NCI-H2171 treated with DMSO at 0.1 percent for 48 hours (cell line): ENCODE data around the gene UBN1.

Experiments used
- DNase-seq: peaks from one replicate; lab custom pipeline; 2025; lab: John Stamatoyannopoulos, UW

The UBN1 gene

GRCh38 chr16:4814542-4815173 lies 32.6 kb upstream of the UBN1 start:
- no peak for DNase-seq

GRCh38 chr16:4820652-4821051 lies 26.6 kb upstream of the UBN1 start:
- no peak for DNase-seq

- DNase-seq, result no peak
Observed at GRCh38 chr16:4825196-4825595, 22.1 kb upstream of the UBN1 start.

- DNase-seq, result no peak
Observed at GRCh38 chr16:4826526-4826925, 20.8 kb upstream of the UBN1 start.

GRCh38 chr16:4826980-4827379 lies 20.3 kb upstream of the UBN1 start:
- DNase-seq, result no peak

- DNase-seq, result no peak
Observed at GRCh38 chr16:4828567-4829321, 18.5 kb upstream of the UBN1 start.

GRCh38 chr16:4830408-4830807 lies 16.9 kb upstream of the UBN1 start:
- no peak for DNase-seq

GRCh38 chr16:4831616-4832015 lies 15.7 kb upstream of the UBN1 start:
- DNase-seq, result no peak

GRCh38 chr16:4832698-4833343 lies 14.5 kb upstream of the UBN1 start:
- DNase-seq, result no peak

GRCh38 chr16:4833584-4833983 lies 13.7 kb upstream of the UBN1 start:
- DNase-seq, result no peak

GRCh38 chr16:4836727-4837126 lies 10.6 kb upstream of the UBN1 start:
- DNase-seq, result no peak

- no peak for DNase-seq
Observed at GRCh38 chr16:4837733-4838501, 9.4 kb upstream of the UBN1 start.

- no peak for DNase-seq
Observed at GRCh38 chr16:4839942-4840341, 7.3 kb upstream of the UBN1 start.

GRCh38 chr16:4840984-4841383 lies 6.3 kb upstream of the UBN1 start:
- no peak for DNase-seq

GRCh38 chr16:4846503-4846900 lies 779 bp upstream of the UBN1 start:
- no peak for DNase-seq

- peak; percentile 28 for DNase-seq
Observed at GRCh38 chr16:4847774-4848587, 700 bp downstream of the UBN1 start.

GRCh38 chr16:4850211-4850610 lies 2.9 kb downstream of the UBN1 start:
- DNase-seq, result no peak

- no peak for DNase-seq
Observed at GRCh38 chr16:4852221-4852872, 5.1 kb downstream of the UBN1 start.

GRCh38 chr16:4855371-4855770 lies 8.1 kb downstream of the UBN1 start:
- DNase-seq, result no peak

- DNase-seq, result no peak
Observed at GRCh38 chr16:4855804-4856203, 8.5 kb downstream of the UBN1 start.
